Endothelial cell of umbilical vein (primary cell): ENCODE data around the gene DAZAP2. TPM values are rescaled to one million over a fixed set of nuclear protein-coding genes. Genes with fewer than 3 reads are reported as not detected.

Experiments
- BruUV-seq: library from RNA; stranded (reverse); fragments of 400-500 nt; replicated peaks from 2 replicates; lab custom pipeline; 2021; lab: Mats Ljungman, UMichigan
- CTCF ChIA-PET: fragments of 300-600, 350-600 bp; sonication (Branson Sonifier 250); formaldehyde crosslinking; loops from one replicate; lab custom pipeline; 2021; ENCODE audit warnings: antibody characterized with exemption, inconsistent platforms; lab: Charles Lee
- POLR2A ChIA-PET: fragments of 300-600, 350-600 bp; sonication (Branson Sonifier 250); formaldehyde crosslinking; loops from one replicate; lab custom pipeline; 2021; ENCODE audit warnings: antibody characterized with exemption, inconsistent platforms; lab: Charles Lee
- DNase-seq: peaks from one replicate; pipeline ENCODE4 v3.0.0-alpha.2; 2011; ENCODE audit warnings: low read depth, low spot score
- FAIRE-seq: peaks from 2 replicates; lab custom pipeline; 2011; peaks lifted over from hg19 to GRCh38; lab: Jason Lieb, UNC
- H2AFZ ChIP-seq: 2 replicates; pipeline ENCODE4 v1.6.0; 2012; ENCODE audit warnings: low read depth, low read length, control low read depth, inconsistent platforms
- H3K27ac ChIP-seq: 2 replicates; pipeline ENCODE4 v1.5.1; 2011; ENCODE audit warnings: low read depth, mild to moderate bottlenecking, control low read depth, low read length, moderate library complexity; ENCODE audit not compliant: insufficient read depth
- H3K27me3 ChIP-seq, 2 experiments: 2 replicates each; pipeline versions ENCODE4 v1.6.0 to v1.6.1; 2011; ENCODE audit warnings: low read length in 2 of 2, mixed read lengths in 1 of 2; ENCODE audit not compliant: control insufficient read depth in 2 of 2, insufficient read depth in 2 of 2
- H3K36me3 ChIP-seq, 2 experiments: 2 replicates in 1 of 2; 3 replicates in 1 of 2; pipeline ENCODE4 v1.5.1; 2011; ENCODE audit warnings: low read length in 2 of 2, mild to moderate bottlenecking in 1 of 2, moderate library complexity in 1 of 2; ENCODE audit not compliant: control insufficient read depth in 2 of 2, insufficient read depth in 2 of 2; ENCODE audit errors: extremely low read depth in 1 of 2
- H3K4me1 ChIP-seq: 3 replicates; pipeline ENCODE4 v1.5.1; 2011; ENCODE audit warnings: mild to moderate bottlenecking, low read length; ENCODE audit not compliant: control insufficient read depth, insufficient read depth; ENCODE audit errors: extremely low read depth
- H3K4me2 ChIP-seq: 2 replicates; pipeline ENCODE4 v1.6.1; 2011; ENCODE audit warnings: low read length, control low read depth, mixed read lengths; ENCODE audit not compliant: insufficient read depth
- H3K4me3 ChIP-seq, 3 experiments: fragments of 200-600 bp in 1 of 3; sonication (generic), shearing (Covaris generic) in 1 of 3; replicated peaks in 1 of 3; 2 replicates each; pipeline ENCODE4 v1.5.1; 2011 to 2016; ENCODE audit warnings: control low read depth in 3 of 3, low read length in 3 of 3, mild to moderate bottlenecking in 2 of 3, inconsistent platforms in 1 of 3, low read depth in 1 of 3, moderate library complexity in 1 of 3; ENCODE audit not compliant: insufficient read depth in 1 of 3
- H3K79me2 ChIP-seq: 2 replicates; pipeline ENCODE4 v1.6.0; 2012; ENCODE audit warnings: low read length, inconsistent platforms; ENCODE audit not compliant: control insufficient read depth, insufficient read depth
- H3K9ac ChIP-seq: replicated peaks from 2 replicates; pipeline ENCODE3; 2011; ENCODE audit warnings: low read length, control low read depth; ENCODE audit not compliant: insufficient read depth; ENCODE audit errors: extremely low read depth
- H3K9me1 ChIP-seq: replicated peaks from 3 replicates; pipeline ENCODE4 v1.6.0; 2011; ENCODE audit warnings: mild to moderate bottlenecking, low read length; ENCODE audit not compliant: control insufficient read depth, insufficient read depth; ENCODE audit errors: extremely low read depth
- H3K9me3 ChIP-seq: replicated peaks from 2 replicates; pipeline ENCODE4 v1.5.1; 2012; ENCODE audit warnings: low read length, inconsistent platforms; ENCODE audit not compliant: control insufficient read depth, insufficient read depth
- H4K20me1 ChIP-seq: replicated peaks from 2 replicates; pipeline ENCODE3; 2011; ENCODE audit warnings: mild to moderate bottlenecking, low read length; ENCODE audit not compliant: control insufficient read depth, insufficient read depth; ENCODE audit errors: extremely low read depth
- EZH2 ChIP-seq: IDR thresholded peaks from 2 replicates; pipeline ENCODE4 v1.6.1; 2012; ENCODE audit warnings: borderline replicate concordance, low read depth, mild to moderate bottlenecking, moderate library complexity, low read length, inconsistent platforms; ENCODE audit not compliant: severe bottlenecking
- FOS ChIP-seq: IDR thresholded peaks from 2 replicates; pipeline ENCODE4 v1.6.1; 2011; ENCODE audit warnings: mild to moderate bottlenecking, low read length, moderate library complexity, borderline replicate concordance; ENCODE audit not compliant: insufficient read depth
- GATA2 ChIP-seq: IDR thresholded peaks from 2 replicates; pipeline ENCODE4 v1.7.0; 2011; ENCODE audit warnings: low read depth, mild to moderate bottlenecking, moderate library complexity, mixed read lengths, low read length; ENCODE audit not compliant: insufficient read length, insufficient read depth
- JUN ChIP-seq: IDR thresholded peaks from 2 replicates; pipeline ENCODE4 v1.6.1; 2011; ENCODE audit warnings: borderline replicate concordance, low read depth; ENCODE audit not compliant: insufficient read length, insufficient read depth
- MYC ChIP-seq: IDR thresholded peaks from one replicate; pipeline ENCODE4 v1.6.1; 2011; ENCODE audit warnings: mild to moderate bottlenecking, low read depth, low read length
- POLR2A ChIP-seq: IDR thresholded peaks from 2 replicates; pipeline ENCODE4 v1.6.1; 2012; ENCODE audit warnings: low read depth, mild to moderate bottlenecking, control low read depth, low read length
- POLR2AphosphoS5 ChIP-seq: IDR thresholded peaks from 2 replicates; pipeline ENCODE4 v1.6.1; 2012; ENCODE audit warnings: low read depth, mild to moderate bottlenecking, control low read depth, low read length, moderate library complexity; ENCODE audit not compliant: insufficient read depth
- dilution Hi-C: fragments of 300-500 bp; cut with MboI; formaldehyde crosslinking; loops from one replicate; pipeline ENCODE4 v1.15.0; 2019; ENCODE audit warnings: low sequenced_read_pairs; ENCODE audit not compliant: extremely low pct_ligation_motif_present
- intact Hi-C: fragments of 100-400 bp; cut with micrococcal nuclease; formaldehyde crosslinking; loops from one replicate; pipeline ENCODE4 v1.10.0; 2022
- polyA plus RNA-seq, 4 experiments: library from polyadenylated mRNA; depleted of rRNA in 3 of 4; stranded (reverse) in 3 of 4; unstranded in 1 of 4; fragments of >200 nt; gene quantifications; 2 replicates each; pipeline versions ENCODE4 v1.2.1 to v1.2.3, GENCODE V29; 2011 to 2012; ENCODE audit warnings: missing spikeins in 1 of 4
- total RNA-seq: library from RNA; stranded (reverse); gene quantifications from 2 replicates; pipeline ENCODE4 v1.2.3, GENCODE V29; 2021
- TF ChIP-seq, protein P1 (sequence below): IDR thresholded peaks from 2 replicates; pipeline ENCODE4 v1.6.1; 2011; ENCODE audit not compliant: insufficient read depth, insufficient read length
- TF ChIP-seq, protein P2 (sequence below), 2 donors: IDR thresholded peaks; 1 replicate in 1 of 2; 2 replicates in 1 of 2; pipeline ENCODE4 v1.5.1; 2011; ENCODE audit warnings: low read length in 2 of 2, mild to moderate bottlenecking in 2 of 2, moderate library complexity in 2 of 2, control low read depth in 1 of 2, inconsistent platforms in 1 of 2, low read depth in 1 of 2; ENCODE audit not compliant: insufficient read depth in 1 of 2; ENCODE audit errors: extremely low read depth in 1 of 2

The DAZAP2 gene
- total and polyA plus RNA-seq, 2 donors (not counting 3 experiments of a cell fraction or from before 2014, with no cell fraction given) = 177 to 497 TPM

DNA sequence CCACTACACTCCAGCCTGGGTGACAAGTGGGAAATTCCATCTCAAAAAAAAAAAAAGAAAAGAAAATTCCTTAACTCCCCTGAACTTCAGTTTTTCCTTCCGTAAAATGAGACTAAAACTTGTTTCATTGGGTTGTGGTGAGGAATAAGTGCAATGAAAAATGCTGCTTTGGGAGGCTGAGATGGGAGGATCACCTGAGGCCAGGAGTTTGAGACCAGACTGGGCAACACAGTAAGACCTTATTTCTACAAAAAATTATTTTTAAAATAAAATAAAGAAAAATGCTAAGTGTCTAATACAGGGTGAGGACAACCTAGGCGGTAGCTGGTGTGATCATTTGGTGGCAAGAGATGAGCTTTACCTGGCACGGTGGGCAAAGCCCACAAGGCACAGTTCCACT is 24.7 kb downstream of the DAZAP2 start:
- H4K20me1 ChIP-seq = no peaks in the 10 kb centered on the region

More for the DNA sequence above, 24.7 kb downstream of the DAZAP2 start:
- H3K4me3 ChIP-seq = no peak overlapping the region
- dilution Hi-C loops (no loop called here), intact Hi-C loops (loop anchor here (2.0 kb wide), 1 partner anchor 17 kb away; no protein-coding TSS in a partner anchor)
- ChIA-PET POLR2A (interaction anchor here (1.1 kb wide), 1 partner anchor 24 kb away, joined by 3 read pairs; the partner anchor contains the start of gene DAZAP2), CTCF (interaction anchor here (1.0 to 4.8 kb wide), 4 partner anchors 11 to 77 kb away, joined by 4 to 24 read pairs (median 8); no protein-coding TSS in a partner anchor)
- H3K36me3 ChIP-seq = no peaks in the 10 kb centered on the region
- BruUV-seq = no TSS peak
- H2AFZ ChIP-seq = no peak overlapping the region
- no peak overlapping the region for H3K9ac ChIP-seq
- peaks cover 2% of the 10 kb centered on the region for H3K4me1 ChIP-seq
- H3K9me3 ChIP-seq = no peaks in the 10 kb centered on the region
- FAIRE-seq (no peak), DNase-seq (no peak)
- H3K27me3 ChIP-seq = no peaks in the 10 kb centered on the region
- peaks cover 32% of the 10 kb centered on the region for H3K79me2 ChIP-seq
- H3K4me2 ChIP-seq = no peak overlapping the region
- TF ChIP-seq, protein P1, sequence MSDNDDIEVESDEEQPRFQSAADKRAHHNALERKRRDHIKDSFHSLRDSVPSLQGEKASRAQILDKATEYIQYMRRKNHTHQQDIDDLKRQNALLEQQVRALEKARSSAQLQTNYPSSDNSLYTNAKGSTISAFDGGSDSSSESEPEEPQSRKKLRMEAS = no peak
- TF ChIP-seq, protein P2, sequence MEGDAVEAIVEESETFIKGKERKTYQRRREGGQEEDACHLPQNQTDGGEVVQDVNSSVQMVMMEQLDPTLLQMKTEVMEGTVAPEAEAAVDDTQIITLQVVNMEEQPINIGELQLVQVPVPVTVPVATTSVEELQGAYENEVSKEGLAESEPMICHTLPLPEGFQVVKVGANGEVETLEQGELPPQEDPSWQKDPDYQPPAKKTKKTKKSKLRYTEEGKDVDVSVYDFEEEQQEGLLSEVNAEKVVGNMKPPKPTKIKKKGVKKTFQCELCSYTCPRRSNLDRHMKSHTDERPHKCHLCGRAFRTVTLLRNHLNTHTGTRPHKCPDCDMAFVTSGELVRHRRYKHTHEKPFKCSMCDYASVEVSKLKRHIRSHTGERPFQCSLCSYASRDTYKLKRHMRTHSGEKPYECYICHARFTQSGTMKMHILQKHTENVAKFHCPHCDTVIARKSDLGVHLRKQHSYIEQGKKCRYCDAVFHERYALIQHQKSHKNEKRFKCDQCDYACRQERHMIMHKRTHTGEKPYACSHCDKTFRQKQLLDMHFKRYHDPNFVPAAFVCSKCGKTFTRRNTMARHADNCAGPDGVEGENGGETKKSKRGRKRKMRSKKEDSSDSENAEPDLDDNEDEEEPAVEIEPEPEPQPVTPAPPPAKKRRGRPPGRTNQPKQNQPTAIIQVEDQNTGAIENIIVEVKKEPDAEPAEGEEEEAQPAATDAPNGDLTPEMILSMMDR (IDR thresholded peaks at IDR 0.05; ENCODE audit: extremely low read depth in 1 of 2, insufficient read depth in 1 of 2, low read depth in 1 of 2, low read length in 2 of 2) = no peak
- no peak for TF ChIP-seq FOS
- TF ChIP-seq EZH2 = no peak
- no peak for TF ChIP-seq POLR2AphosphoS5
- TF ChIP-seq POLR2A = no peak
- TF ChIP-seq MYC = no peak
- TF ChIP-seq JUN = no peak
- no peak for TF ChIP-seq GATA2
- no peak overlapping the region for H3K27ac ChIP-seq
- H3K9me1 ChIP-seq = no peaks in the 10 kb centered on the region
